IMR-90 (cell line): ENCODE data around the gene HEATR3. TPM values are rescaled to one million over a fixed set of nuclear protein-coding genes. Genes with fewer than 3 reads are reported as not detected.

Experiments used
- ATAC-seq: fragments of 200-7000 bp; cut with Tn5 transposase; 2 replicates; pipeline ENCODE4 v1.9.1; 2020; ENCODE audit warnings: low read depth, mild to moderate bottlenecking, moderate library complexity
- BruUV-seq: library from RNA; stranded (reverse); fragments of 400-500 nt; replicated peaks from 2 replicates; lab custom pipeline; 2021; lab: Mats Ljungman, UMichigan
- CTCF ChIA-PET: fragments of 300-600 bp; formaldehyde crosslinking; extraction: SDS; loops from one replicate; lab custom pipeline; 2021; ENCODE audit warnings: antibody characterized with exemption; lab: Yijun Ruan, JAX
- POLR2A ChIA-PET: fragments of 300-600 bp; sonication (Branson Sonifier 250); formaldehyde crosslinking; loops from one replicate; lab custom pipeline; 2022; ENCODE audit warnings: antibody characterized with exemption; ENCODE audit not compliant: unreplicated experiment; lab: Charles Lee
- DNase-seq: peaks from one replicate; pipeline ENCODE4 v3.0.0; 2013
- H2AFZ ChIP-seq: replicated peaks from 2 replicates; pipeline ENCODE3; 2013; ENCODE audit warnings: low read length, mild to moderate bottlenecking; ENCODE audit not compliant: poor library complexity
- H2AK5ac ChIP-seq: 2 replicates; pipeline ENCODE4 v1.6.1; 2013; ENCODE audit warnings: low read depth, low read length, inconsistent platforms
- H2AK9ac ChIP-seq: replicated peaks from 2 replicates; pipeline ENCODE3; 2013; ENCODE audit warnings: mild to moderate bottlenecking, low read depth, low read length, moderate library complexity; ENCODE audit not compliant: poor library complexity
- H2BK120ac ChIP-seq: 2 replicates; pipeline ENCODE4 v1.6.1; 2013; ENCODE audit warnings: low read depth, low read length, inconsistent platforms
- H2BK15ac ChIP-seq: 3 replicates; pipeline ENCODE4 v1.6.1; 2013; ENCODE audit warnings: low read depth, low read length, inconsistent platforms
- H2BK20ac ChIP-seq: 2 replicates; pipeline ENCODE4 v1.6.1; 2013; ENCODE audit warnings: low read depth, mild to moderate bottlenecking, inconsistent platforms, low read length, moderate library complexity
- H2BK5ac ChIP-seq: 2 replicates; pipeline ENCODE4 v1.6.1; 2013; ENCODE audit warnings: mild to moderate bottlenecking, low read depth, low read length, inconsistent platforms; ENCODE audit not compliant: poor library complexity, severe bottlenecking
- H3K14ac ChIP-seq: replicated peaks from 2 replicates; pipeline ENCODE4 v1.6.1; 2013; ENCODE audit warnings: low read depth, low read length, inconsistent platforms
- H3K18ac ChIP-seq: 2 replicates; pipeline ENCODE4 v1.6.1; 2013; ENCODE audit warnings: low read depth, low read length, control low read depth
- H3K23ac ChIP-seq: 2 replicates; pipeline ENCODE4 v1.6.1; 2013; ENCODE audit warnings: low read depth, low read length, inconsistent platforms
- H3K27ac ChIP-seq: 2 replicates; pipeline ENCODE4 v1.5.1; 2013; ENCODE audit warnings: mild to moderate bottlenecking, control low read depth, low read length; ENCODE audit not compliant: insufficient read depth
- H3K27me3 ChIP-seq: 2 replicates; pipeline ENCODE4 v1.6.1; 2013; ENCODE audit warnings: low read length; ENCODE audit not compliant: control insufficient read depth, insufficient read depth
- H3K36me3 ChIP-seq: 2 replicates; pipeline ENCODE4 v1.6.1; 2013; ENCODE audit warnings: low read length, mixed read lengths; ENCODE audit not compliant: control insufficient read depth, insufficient read depth
- H3K4ac ChIP-seq: 2 replicates; pipeline ENCODE4 v1.6.1; 2013; ENCODE audit warnings: low read depth, low read length, inconsistent platforms
- H3K4me1 ChIP-seq: 2 replicates; pipeline ENCODE4 v1.6.1; 2013; ENCODE audit warnings: low read length, mixed read lengths; ENCODE audit not compliant: control insufficient read depth, insufficient read depth
- H3K4me2 ChIP-seq: 2 replicates; pipeline ENCODE4 v1.6.1; 2013; ENCODE audit warnings: low read depth, mild to moderate bottlenecking, control low read depth, low read length, moderate library complexity
- H3K4me3 ChIP-seq: 2 replicates; pipeline ENCODE4 v1.5.1; 2013; ENCODE audit warnings: low read depth, mild to moderate bottlenecking, control low read depth, low read length, moderate library complexity; ENCODE audit not compliant: insufficient read depth
- H3K56ac ChIP-seq: 2 replicates; pipeline ENCODE4 v1.6.1; 2013; ENCODE audit warnings: low read length, inconsistent platforms; ENCODE audit not compliant: insufficient read depth; ENCODE audit errors: extremely low read depth
- H3K79me1 ChIP-seq, 2 experiments: 2 replicates each; pipeline ENCODE4 v1.6.1; 2013; ENCODE audit warnings: low read length in 2 of 2, inconsistent platforms in 1 of 2, low read depth in 1 of 2
- H3K9ac ChIP-seq: 2 replicates; pipeline ENCODE4 v1.6.1; 2013; ENCODE audit warnings: low read depth, low read length, control low read depth
- H3K9me1 ChIP-seq: 2 replicates; pipeline ENCODE4 v1.6.1; 2013; ENCODE audit warnings: low read length, inconsistent platforms; ENCODE audit not compliant: insufficient read depth
- H3K9me3 ChIP-seq: 2 replicates; pipeline ENCODE4 v1.6.1; 2013; ENCODE audit warnings: low read length; ENCODE audit not compliant: control insufficient read depth, insufficient read depth
- H4K20me1 ChIP-seq: 2 replicates; pipeline ENCODE4 v1.6.1; 2013; ENCODE audit warnings: low read length, inconsistent platforms; ENCODE audit not compliant: insufficient read depth
- H4K5ac ChIP-seq: 2 replicates; pipeline ENCODE4 v1.6.1; 2013; ENCODE audit warnings: mild to moderate bottlenecking, low read depth, low read length, control low read depth
- H4K8ac ChIP-seq, 2 experiments: 2 replicates each; pipeline ENCODE4 v1.6.1; 2013; ENCODE audit warnings: low read depth in 2 of 2, low read length in 2 of 2, control low read depth in 1 of 2, inconsistent platforms in 1 of 2
- H4K91ac ChIP-seq: 2 replicates; pipeline ENCODE4 v1.6.1; 2013; ENCODE audit warnings: low read depth, low read length, inconsistent platforms; ENCODE audit not compliant: insufficient read depth
- ELK1 ChIP-seq: fragments of 150-350 bp; IDR thresholded peaks from 2 replicates; pipeline ENCODE4 v1.6.1; 2016; ENCODE audit warnings: low read depth, mild to moderate bottlenecking, low read length, moderate library complexity, borderline replicate concordance
- MAFK ChIP-seq: IDR thresholded peaks from 2 replicates; pipeline ENCODE4 v1.6.1; 2012; ENCODE audit warnings: low read depth, low read length, improper control_type of control experiment
- MXI1 ChIP-seq: IDR thresholded peaks from 2 replicates; pipeline ENCODE4 v1.6.1; 2012; ENCODE audit warnings: low read depth, mild to moderate bottlenecking, low read length, moderate library complexity, borderline replicate concordance
- WGBS, 2 experiments: methylation state at CpG; one replicate each; pipeline versions ENCODE4 v1.1.5 to v1.1.7; 2013; ENCODE audit warnings: missing lambda C conversion rate in 2 of 2; ENCODE audit not compliant: insufficient read length in 1 of 2; ENCODE audit errors: extremely low coverage in 2 of 2; 5-methylcytosine and 5-hydroxymethylcytosine counted together
- dilution Hi-C: fragments of 300-500 bp; cut with HindIII; formaldehyde crosslinking; loops from one replicate; pipeline ENCODE4 v1.14.3; 2018; ENCODE audit warnings: low sequenced_read_pairs; ENCODE audit not compliant: unreplicated experiment
- in situ Hi-C: fragments of 300-500 bp; cut with MboI; formaldehyde crosslinking; loops from 3 replicates; pipeline ENCODE4 v1.14.3; 2019; ENCODE audit warnings: low sequenced_read_pairs, inconsistent platforms, mixed read lengths
- intact Hi-C: fragments of 100-400 bp; cut with micrococcal nuclease; formaldehyde crosslinking; loops from 2 replicates; pipeline ENCODE4 v1.10.0; 2022
- polyA plus RNA-seq, 3 experiments: library from polyadenylated mRNA; depleted of rRNA; stranded (reverse); fragments of >200 nt; gene quantifications; 2 replicates each; pipeline ENCODE4 v1.2.3, GENCODE V29; 2012; ENCODE audit warnings: low replicate concordance in 1 of 3
- total RNA-seq: library from RNA; depleted of rRNA; stranded (reverse); fragments of >200 nt; gene quantifications from 2 replicates; pipeline ENCODE4 v1.2.3, GENCODE V29; 2012

The HEATR3 gene
- total and polyA plus RNA-seq, 2 of the 4 experiments (the other 2 are of a cell fraction): 9.4 to 21.1 TPM

DNA sequence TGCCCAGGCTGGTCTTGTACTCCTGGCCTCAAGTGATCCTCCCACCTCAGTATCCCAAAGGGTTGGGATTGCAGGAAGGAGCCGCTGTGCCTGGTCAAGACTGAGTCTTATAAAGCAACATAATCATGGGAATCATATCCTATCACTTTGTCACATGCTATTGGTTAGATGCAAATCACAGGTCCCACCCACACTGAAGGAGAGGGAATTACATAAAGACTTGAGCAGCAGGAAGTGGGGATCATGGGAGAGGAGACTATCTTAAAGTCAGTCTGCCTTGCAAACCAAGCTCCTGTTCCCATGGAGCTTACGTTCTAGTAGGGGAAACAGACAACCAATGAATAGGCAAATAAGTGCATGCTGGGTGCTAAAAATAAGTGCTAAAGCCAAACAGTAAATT is 59.0 kb downstream of the HEATR3 start:
- CTCF ChIA-PET: no interaction called here
- Histone ChIP-seq H4K91ac (no peak overlapping the region), H2AFZ (no peak overlapping the region)

More for the DNA sequence above, 59.0 kb downstream of the HEATR3 start:
- BruUV-seq: no TSS peak
- no peak overlapping the region for H3K18ac ChIP-seq
- no peak overlapping the region for H2BK120ac ChIP-seq
- H3K79me1 ChIP-seq: no peaks in the 10 kb centered on the region
- no peak overlapping the region for H2BK20ac ChIP-seq
- no peaks in the 10 kb centered on the region for H3K9me1 ChIP-seq
- no peak for TF ChIP-seq MAFK
- no peak for TF ChIP-seq ELK1
- no peak for TF ChIP-seq MXI1
- no peak overlapping the region for H3K4ac ChIP-seq
- no peak overlapping the region for H3K27ac ChIP-seq
- H4K5ac ChIP-seq: no peak overlapping the region
- no peaks in the 10 kb centered on the region for H3K4me1 ChIP-seq
- no peaks in the 10 kb centered on the region for H3K9me3 ChIP-seq
- POLR2A ChIA-PET: no interaction called here
- no peak overlapping the region for H3K4me3 ChIP-seq
- H3K27me3 ChIP-seq: peaks cover 3% of the 10 kb centered on the region
- H4K20me1 ChIP-seq: no peaks in the 10 kb centered on the region
- no peak for ATAC-seq
- intact Hi-C loops: no loop called here
- H3K4me2 ChIP-seq: no peak overlapping the region
- dilution Hi-C loops: no loop called here
- in situ Hi-C loops: loop anchor here (10.0 kb wide), 1 partner anchor 60 kb away; no protein-coding TSS in a partner anchor
- WGBS, 2 experiments: 63% methylated on average over 1 of the region's 2 CpGs; no CpG with 5 or more reads in 1 of the 2 experiments
- no peak overlapping the region for H2AK9ac ChIP-seq
- no peaks in the 10 kb centered on the region for H3K36me3 ChIP-seq
- H2BK15ac ChIP-seq: no peak overlapping the region
- H3K23ac ChIP-seq: no peak overlapping the region
- DNase-seq: no peak
- H3K14ac ChIP-seq: no peak overlapping the region
- no peak overlapping the region for H4K8ac ChIP-seq
- H2AK5ac ChIP-seq: no peak overlapping the region
- no peak overlapping the region for H3K9ac ChIP-seq
- H3K56ac ChIP-seq: no peak overlapping the region
- no peak overlapping the region for H2BK5ac ChIP-seq
